HUES64 (cell line): Measurements from ENCODE around the gene CENPM.

Experiments used
- H3K27ac ChIP-seq: 2 replicates; pipeline ENCODE4 v1.7.0; 2013; ENCODE audit warnings: low read depth, low read length, inconsistent platforms
- H3K27me3 ChIP-seq: 2 replicates; pipeline ENCODE4 v1.6.1; 2013; ENCODE audit warnings: mild to moderate bottlenecking, low read length; ENCODE audit not compliant: insufficient read depth
- H3K36me3 ChIP-seq: 2 replicates; pipeline ENCODE4 v1.6.1; 2013; ENCODE audit warnings: mild to moderate bottlenecking, low read length; ENCODE audit not compliant: insufficient read depth
- H3K4me1 ChIP-seq: 2 replicates; pipeline ENCODE4 v1.6.1; 2013; ENCODE audit warnings: mild to moderate bottlenecking, low read length, moderate library complexity; ENCODE audit not compliant: insufficient read depth
- H3K4me3 ChIP-seq: 2 replicates; pipeline ENCODE4 v1.5.1; 2013; ENCODE audit warnings: mild to moderate bottlenecking, low read length, moderate library complexity
- H3K9ac ChIP-seq: 2 replicates; pipeline ENCODE4 v1.6.1; 2013; ENCODE audit warnings: mild to moderate bottlenecking, low read depth, low read length
- H3K9me3 ChIP-seq: 2 replicates; pipeline ENCODE4 v1.6.1; 2013; ENCODE audit warnings: low read depth, low read length; ENCODE audit not compliant: insufficient read depth
- WGBS: fragments of 150-250, 120-280 bp; methylation state at CpG from one replicate; pipeline ENCODE4 v1.1.7; 2013; ENCODE audit warnings: missing lambda C conversion rate; 5-methylcytosine and 5-hydroxymethylcytosine counted together

The CENPM gene

DNA sequence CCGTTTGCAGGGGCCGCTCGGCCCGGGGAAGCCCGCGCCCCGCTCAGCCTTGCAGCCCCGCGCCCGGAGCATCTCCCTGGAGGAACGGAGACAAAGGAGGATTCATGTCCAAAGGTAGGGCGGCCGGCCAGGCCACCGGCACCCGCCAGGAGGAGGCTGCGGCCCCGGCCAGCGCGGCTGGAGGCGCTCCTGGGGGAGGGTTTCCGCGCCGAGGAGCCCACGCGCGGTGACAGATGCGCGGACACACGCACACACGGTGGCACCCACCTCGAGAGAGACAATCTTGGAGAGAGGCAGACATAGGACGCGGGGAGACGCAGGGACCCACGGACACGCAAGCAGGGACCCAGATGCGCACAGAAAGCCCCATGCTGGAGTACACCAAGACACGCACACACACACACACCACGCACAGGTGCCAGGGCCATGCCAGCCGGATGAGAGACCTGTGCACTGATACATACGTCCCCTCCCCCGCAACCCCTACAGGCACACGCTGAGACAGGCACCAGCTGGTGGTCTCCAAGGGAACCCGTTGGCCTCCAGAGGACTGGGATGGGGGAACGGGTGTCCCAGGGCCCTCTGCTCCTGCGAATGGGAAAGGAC, 30.1 kb upstream of the CENPM start:
- Histone ChIP-seq H3K27me3 (peaks cover 42% of the 10 kb centered on the region), H3K4me1 (peaks cover 10% of the 10 kb centered on the region; the same call in 1 of the 2 replicates), H3K9ac (peak overlapping the region; percentile 71), H3K4me3 (peak overlapping the region; percentile 70), H3K36me3 (no peaks in the 10 kb centered on the region), H3K9me3 (no peaks in the 10 kb centered on the region), H3K27ac (no peak overlapping the region)
- WGBS = 2% methylated on average over 46 of the region's 46 CpGs

DNA sequence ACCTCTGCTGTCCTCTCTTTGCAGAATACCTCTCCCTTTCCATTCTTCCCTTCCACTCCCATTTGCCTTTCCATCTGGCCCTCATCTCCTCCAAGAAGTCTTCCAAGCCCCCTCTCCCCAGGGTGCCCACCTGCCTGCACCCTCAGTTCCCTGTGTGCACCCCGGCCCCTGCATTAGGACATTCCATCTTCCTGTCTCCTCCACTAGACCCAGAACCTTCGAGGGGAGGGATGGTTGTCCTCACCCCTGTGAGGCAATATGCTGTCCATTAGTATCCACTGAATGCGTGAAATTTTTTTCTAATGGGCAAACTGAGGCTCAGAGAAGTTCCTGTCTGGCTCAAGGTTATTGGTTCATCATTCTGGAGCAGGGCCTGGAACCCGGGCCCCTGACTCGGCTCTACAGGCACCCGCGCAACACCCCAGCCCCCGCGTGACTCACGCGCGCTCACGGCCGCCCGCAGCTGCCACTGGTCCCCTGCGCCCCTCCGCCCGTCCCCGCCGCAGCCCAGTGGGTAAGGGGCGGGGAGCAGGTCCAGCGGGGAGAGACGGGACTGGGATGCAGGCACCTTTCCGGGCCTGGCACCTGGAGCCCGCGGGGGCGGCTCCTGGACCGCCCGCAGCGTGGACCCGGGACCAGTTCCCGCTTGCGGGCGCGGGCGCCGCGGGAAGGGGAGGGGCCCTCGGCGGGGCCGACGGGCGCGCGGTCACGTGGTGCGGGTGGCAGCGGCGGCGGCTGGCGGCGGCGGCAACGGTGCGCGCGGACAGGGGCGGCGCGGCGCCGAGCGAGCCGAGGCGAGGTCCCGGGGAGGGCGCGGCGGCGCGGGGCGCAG, 29.3 kb upstream of the CENPM start:
- peak overlapping the region; percentile 70 for H3K4me3 ChIP-seq
- peaks cover 10% of the 10 kb centered on the region; the same call in 1 of the 2 replicates for H3K4me1 ChIP-seq
- H3K27me3 ChIP-seq = peaks cover 42% of the 10 kb centered on the region
- H3K36me3 ChIP-seq = no peaks in the 10 kb centered on the region
- no peaks in the 10 kb centered on the region for H3K9me3 ChIP-seq
- peak overlapping the region; percentile 43; the same call in 1 of the 2 replicates for H3K9ac ChIP-seq
- H3K27ac ChIP-seq = no peak overlapping the region
- 3% methylated on average over 72 of the region's 72 CpGs for WGBS

DNA sequence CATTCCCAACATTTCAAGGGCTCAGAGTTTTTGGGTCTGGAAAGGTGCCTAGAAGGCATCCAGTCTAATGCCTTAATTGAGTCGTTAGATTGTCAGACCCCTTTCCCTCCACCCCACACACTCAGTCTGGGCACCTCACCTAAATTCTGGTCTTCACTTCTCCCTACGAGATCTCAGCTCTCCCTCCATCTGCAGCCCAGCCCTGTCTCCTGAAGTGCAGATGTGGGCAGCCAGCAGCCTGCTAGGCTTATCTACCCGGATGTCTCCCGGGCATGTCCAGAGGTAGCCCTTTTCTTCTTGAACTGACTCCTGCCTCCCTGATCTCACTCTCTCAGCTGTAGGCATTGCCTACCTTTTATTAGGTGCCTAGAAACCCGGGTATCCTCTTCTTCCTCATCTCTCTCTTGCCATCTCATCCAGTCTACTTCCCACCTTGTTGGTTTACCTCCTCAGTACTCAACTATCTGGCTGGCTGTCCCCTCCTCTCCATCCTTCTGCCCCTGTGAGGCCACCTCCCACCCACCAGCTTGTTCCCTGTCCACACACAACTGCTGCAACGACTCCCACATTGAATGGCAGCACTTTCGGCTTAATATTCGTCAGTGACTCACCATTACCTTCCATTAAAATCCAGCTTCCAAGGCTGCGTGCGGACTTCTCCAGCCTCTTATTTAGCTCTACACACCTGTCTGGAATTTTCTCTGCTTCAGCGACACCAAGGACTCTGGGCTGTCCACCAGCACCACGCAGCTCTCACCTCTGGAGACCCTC, 28.5 kb upstream of the CENPM start:
- no peaks in the 10 kb centered on the region for H3K9me3 ChIP-seq
- no peak overlapping the region for H3K4me3 ChIP-seq
- H3K36me3 ChIP-seq = no peaks in the 10 kb centered on the region
- H3K27ac ChIP-seq = no peak overlapping the region
- peaks cover 10% of the 10 kb centered on the region; the same call in 1 of the 2 replicates for H3K4me1 ChIP-seq
- 79% methylated on average over 12 of the region's 12 CpGs for WGBS
- no peak overlapping the region for H3K9ac ChIP-seq
- H3K27me3 ChIP-seq = peaks cover 42% of the 10 kb centered on the region

DNA sequence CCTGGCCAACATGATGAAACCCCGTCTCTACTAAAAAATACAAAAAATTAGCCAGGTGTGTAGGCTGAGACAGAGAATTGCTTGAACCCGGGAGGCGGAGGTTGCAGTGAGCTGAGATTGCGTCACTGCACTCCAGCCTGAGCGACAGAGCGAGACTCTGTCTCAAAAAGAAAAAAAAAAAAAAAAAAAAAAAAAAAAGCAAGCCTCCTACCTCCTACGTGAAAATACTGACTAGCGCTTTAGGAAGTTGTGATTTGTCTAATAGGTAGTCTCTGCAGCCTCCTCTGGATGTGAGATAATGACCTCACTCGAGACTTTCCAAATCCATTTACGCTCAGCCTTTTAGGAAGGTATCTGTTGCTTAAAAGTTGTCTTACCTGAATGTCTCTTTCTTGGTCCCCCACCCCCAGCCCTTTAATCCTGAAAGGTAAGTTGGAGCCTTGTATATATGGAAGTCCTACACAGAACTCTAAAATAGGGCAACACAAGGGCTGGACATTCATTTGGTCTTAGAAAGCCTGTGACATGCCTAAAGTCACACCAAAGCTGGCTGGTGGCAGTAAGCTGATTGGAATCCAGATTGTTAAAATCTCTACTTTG, 27.8 kb upstream of the CENPM start:
- WGBS = 86% methylated on average over 7 of the region's 10 CpGs
- no peak overlapping the region for H3K4me3 ChIP-seq
- H3K4me1 ChIP-seq = peaks cover 10% of the 10 kb centered on the region; the same call in 1 of the 2 replicates
- H3K27me3 ChIP-seq = peaks cover 42% of the 10 kb centered on the region
- H3K27ac ChIP-seq = no peak overlapping the region
- no peaks in the 10 kb centered on the region for H3K36me3 ChIP-seq
- no peaks in the 10 kb centered on the region for H3K9me3 ChIP-seq
- H3K9ac ChIP-seq = no peak overlapping the region

DNA sequence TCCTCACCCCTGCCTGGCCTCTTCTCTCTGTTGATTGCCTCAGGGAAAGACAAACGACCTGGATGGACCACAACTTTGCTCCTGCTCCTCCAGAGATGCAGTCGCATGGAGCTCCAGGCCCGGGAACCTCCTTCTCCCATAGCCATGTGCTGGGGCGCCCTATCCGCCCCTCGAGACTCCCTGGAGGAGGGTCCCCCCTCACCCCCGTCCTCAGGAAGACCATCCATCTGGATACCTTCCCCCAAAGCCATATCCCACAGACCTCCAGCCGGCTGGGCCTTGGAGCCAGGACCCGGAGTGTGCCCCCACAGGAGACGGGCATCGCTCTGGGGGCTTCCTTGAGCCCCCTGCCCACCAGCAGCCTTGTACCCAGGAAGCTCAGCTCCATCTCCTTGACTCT, 24.5 kb upstream of the CENPM start:
- H3K9me3 ChIP-seq = no peaks in the 10 kb centered on the region
- H3K36me3 ChIP-seq = no peaks in the 10 kb centered on the region
- H3K27me3 ChIP-seq = peaks cover 28% of the 10 kb centered on the region
- no peak overlapping the region for H3K27ac ChIP-seq
- H3K9ac ChIP-seq = no peak overlapping the region
- H3K4me3 ChIP-seq = no peak overlapping the region
- no peaks in the 10 kb centered on the region for H3K4me1 ChIP-seq
- WGBS = 88% methylated on average over 11 of the region's 11 CpGs

DNA sequence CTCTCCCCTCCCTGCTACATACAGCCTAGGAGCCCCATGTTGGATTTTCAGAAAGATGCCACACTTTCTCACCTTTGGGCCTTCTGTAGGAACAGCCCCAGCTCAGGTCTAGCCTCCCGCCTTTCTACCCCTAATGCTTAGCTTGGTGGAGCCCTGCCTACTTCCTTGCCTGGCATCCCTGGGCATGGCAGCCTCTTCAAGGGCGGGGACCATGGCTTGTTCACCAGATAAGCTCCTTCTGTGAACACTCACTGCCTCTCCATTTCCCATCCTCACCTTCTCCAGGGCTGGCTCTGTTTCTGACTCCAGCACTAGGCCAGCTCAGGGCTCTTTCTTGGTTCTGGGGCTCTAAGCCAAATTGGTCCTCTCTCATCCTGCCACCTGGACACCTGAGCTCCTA, 23.6 kb upstream of the CENPM start:
- H3K4me3 ChIP-seq = no peak overlapping the region
- no peaks in the 10 kb centered on the region for H3K9me3 ChIP-seq
- no peak overlapping the region for H3K9ac ChIP-seq
- H3K27ac ChIP-seq = no peak overlapping the region
- no peaks in the 10 kb centered on the region for H3K4me1 ChIP-seq
- H3K36me3 ChIP-seq = no peaks in the 10 kb centered on the region
- 94% methylated on average over 2 of the region's 2 CpGs for WGBS
- H3K27me3 ChIP-seq = peaks cover 19% of the 10 kb centered on the region

DNA sequence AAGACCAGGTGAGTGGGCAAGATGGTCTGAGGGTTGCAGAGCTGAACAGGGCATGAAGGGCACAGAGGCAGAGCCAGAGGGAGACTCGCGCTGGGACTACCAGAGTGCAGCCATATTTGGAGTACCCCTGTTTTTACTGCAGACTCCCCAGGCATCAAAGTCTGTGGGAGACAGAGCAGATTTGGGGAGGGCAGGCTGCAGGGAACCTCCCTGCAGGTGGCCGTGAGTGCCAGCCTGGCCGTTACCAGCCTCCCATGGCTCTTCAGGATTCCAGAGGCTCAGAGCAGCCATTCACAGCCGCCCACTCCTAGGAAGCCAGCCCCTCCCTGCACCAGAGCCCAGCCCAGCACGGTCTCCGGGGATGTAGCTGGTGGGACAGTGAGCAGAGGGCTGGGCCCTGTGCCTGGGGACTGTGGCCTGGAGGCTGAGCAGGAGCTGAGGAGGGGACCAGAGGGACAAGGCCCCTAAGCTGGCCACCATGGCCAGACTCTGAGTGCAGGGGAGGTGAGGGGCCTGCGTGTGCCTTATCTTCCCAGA, 22.2 kb upstream of the CENPM start, which contains the start of gene SEPTIN3:
Gene SEPTIN3, plus strand, starts transcription at position 334 of the 537 bp plus-strand sequence. CDS start 2,050 bp downstream, outside the sequence.
- no peak within 1 kb of the TSS for H3K4me3 ChIP-seq
- no peaks in the 10 kb centered on the region for H3K36me3 ChIP-seq
- H3K27me3 ChIP-seq = peaks cover 9% of the 10 kb centered on the region; the same call in 1 of the 2 replicates
- H3K9ac ChIP-seq = no peak within 1 kb of the TSS
- H3K9me3 ChIP-seq = no peaks in the 10 kb centered on the region
- no peak within 1 kb of the TSS for H3K27ac ChIP-seq
- H3K4me1 ChIP-seq = 0 out of 2 replicates have a peak, but pooled peaks cover 3% of the 10 kb centered on the region
- WGBS = 57% methylated on average over 8 of the region's 8 CpGs

DNA sequence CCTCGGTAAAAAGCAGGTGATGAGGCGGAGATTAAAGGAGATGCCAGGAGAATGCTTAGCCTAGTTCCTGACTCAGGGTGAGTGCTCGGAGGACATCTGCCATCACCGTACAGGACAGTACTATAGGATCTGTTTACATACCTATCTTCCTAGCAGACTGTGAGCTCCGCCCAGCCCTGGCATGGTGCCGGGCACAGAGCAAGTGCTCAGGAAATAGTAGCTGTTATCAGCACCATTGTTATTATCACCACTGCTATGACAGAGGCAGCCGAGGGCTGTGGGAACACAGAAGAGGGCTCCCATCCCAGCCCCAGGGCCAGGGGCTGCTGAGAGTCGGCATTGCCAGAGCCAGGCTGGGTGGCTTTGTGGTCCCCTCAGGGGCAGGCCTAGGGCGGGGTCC, 21.6 kb upstream of the CENPM start:
- Histone ChIP-seq H3K27ac (no peak overlapping the region), H3K4me1 (0 out of 2 replicates have a peak, but pooled peaks cover 9% of the 10 kb centered on the region), H3K36me3 (no peaks in the 10 kb centered on the region), H3K27me3 (peaks cover 6% of the 10 kb centered on the region; the same call in 1 of the 2 replicates), H3K4me3 (no peak overlapping the region), H3K9ac (no peak overlapping the region), H3K9me3 (no peaks in the 10 kb centered on the region)
- WGBS = 75% methylated on average over 9 of the region's 9 CpGs

DNA sequence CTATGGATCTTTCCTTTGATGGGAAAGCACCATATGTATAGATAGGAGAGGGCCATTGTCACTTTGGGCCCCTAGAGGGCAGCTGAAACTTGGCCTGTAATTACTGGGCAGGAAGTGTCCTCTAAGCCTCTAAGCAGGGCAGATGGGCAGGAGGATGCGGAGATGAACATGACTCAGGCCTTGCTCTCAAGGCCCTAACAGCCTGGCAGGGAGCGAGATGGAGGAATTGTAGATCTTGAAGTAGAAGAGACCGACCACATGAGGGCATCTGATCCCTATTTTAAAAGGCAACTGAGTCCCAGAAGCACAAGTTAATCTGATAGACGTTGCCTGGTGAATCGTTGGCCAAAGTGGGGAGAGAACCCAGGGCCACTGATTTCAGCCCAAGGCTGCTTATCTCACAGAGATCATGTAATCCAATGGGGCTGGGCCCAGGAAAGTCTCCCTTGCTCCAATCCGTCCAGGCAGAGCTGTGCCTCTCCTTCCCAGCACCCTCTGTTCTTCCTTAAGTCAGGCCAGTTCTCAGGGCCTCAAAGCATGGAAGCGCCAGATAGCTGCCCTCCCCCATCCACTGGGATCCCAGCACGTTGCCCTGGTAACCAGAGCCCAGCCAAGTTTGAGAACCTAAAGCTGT, 19.8 kb upstream of the CENPM start:
- no peak overlapping the region for H3K9ac ChIP-seq
- whole genome bisulfite sequencing = 46% methylated on average over 8 of the region's 8 CpGs
- H3K27ac ChIP-seq = no peak overlapping the region
- no peaks in the 10 kb centered on the region for H3K9me3 ChIP-seq
- no peaks in the 10 kb centered on the region for H3K27me3 ChIP-seq
- 0 out of 2 replicates have a peak, but pooled peaks cover 9% of the 10 kb centered on the region for H3K4me1 ChIP-seq
- no peaks in the 10 kb centered on the region for H3K36me3 ChIP-seq
- no peak overlapping the region for H3K4me3 ChIP-seq

DNA sequence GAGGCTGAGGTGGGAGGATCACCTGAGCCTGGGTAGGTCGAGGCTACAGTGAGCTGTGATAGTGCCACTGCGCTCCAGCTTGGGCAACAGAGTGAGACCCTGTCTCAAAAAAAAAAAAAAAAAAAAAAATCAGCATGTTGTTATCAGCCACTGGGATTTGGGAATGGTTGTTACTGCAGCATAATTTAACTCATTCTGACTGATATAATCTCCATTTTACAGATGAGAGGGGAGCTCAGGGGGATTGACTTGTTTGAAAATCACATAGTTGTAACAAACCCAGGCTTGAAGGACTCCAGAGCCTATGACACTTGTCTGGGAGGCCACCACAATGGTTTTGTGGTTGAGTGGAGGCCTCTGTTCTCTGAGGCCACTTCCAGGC, 19.3 kb upstream of the CENPM start:
- Histone ChIP-seq H3K27ac (no peak overlapping the region), H3K4me3 (no peak overlapping the region), H3K9me3 (no peaks in the 10 kb centered on the region), H3K27me3 (no peaks in the 10 kb centered on the region), H3K4me1 (0 out of 2 replicates have a peak, but pooled peaks cover 9% of the 10 kb centered on the region), H3K36me3 (no peaks in the 10 kb centered on the region), H3K9ac (no peak overlapping the region)
- WGBS = 88% methylated on average over 2 of the region's 2 CpGs
